OCI-LY3 (cell line): ENCODE data around the gene DGAT2L6.

Experiments used
- EZH2phosphoT487 ChIP-seq: fragments of 200-600 bp; shearing (Covaris generic); IDR thresholded peaks from 2 replicates; pipeline ENCODE4 v1.6.1; 2018; ENCODE audit warnings: antibody characterized with exemption, mixed run types, low read depth
- TF ChIP-seq, protein P1 (sequence below): fragments of 200-600, 300-600 bp; sonication (generic); IDR thresholded peaks from 2 replicates; pipeline ENCODE4 v1.5.1; 2014; ENCODE audit warnings: antibody characterized with exemption, low read length, low read depth

DNA sequence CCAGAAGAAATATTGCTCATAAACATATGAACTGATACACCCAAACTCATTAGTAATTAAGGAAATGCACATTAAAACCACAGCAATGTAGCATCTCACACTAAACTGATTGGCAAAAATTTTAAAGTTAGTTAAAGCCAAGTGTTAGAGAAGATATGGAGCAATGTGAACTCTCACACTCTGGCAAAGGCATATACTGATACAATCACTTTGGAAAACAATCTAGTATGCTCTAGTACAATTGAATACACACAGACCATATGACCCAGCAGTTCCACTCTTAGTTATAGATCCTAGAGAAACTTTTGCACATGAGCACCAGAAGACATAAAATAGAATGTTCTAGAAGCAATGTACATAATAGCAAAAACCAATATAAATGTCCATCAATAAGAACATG, 48.8 kb downstream of the DGAT2L6 start:
- TF ChIP-seq, protein P1, sequence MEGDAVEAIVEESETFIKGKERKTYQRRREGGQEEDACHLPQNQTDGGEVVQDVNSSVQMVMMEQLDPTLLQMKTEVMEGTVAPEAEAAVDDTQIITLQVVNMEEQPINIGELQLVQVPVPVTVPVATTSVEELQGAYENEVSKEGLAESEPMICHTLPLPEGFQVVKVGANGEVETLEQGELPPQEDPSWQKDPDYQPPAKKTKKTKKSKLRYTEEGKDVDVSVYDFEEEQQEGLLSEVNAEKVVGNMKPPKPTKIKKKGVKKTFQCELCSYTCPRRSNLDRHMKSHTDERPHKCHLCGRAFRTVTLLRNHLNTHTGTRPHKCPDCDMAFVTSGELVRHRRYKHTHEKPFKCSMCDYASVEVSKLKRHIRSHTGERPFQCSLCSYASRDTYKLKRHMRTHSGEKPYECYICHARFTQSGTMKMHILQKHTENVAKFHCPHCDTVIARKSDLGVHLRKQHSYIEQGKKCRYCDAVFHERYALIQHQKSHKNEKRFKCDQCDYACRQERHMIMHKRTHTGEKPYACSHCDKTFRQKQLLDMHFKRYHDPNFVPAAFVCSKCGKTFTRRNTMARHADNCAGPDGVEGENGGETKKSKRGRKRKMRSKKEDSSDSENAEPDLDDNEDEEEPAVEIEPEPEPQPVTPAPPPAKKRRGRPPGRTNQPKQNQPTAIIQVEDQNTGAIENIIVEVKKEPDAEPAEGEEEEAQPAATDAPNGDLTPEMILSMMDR, result no peak
- no peak for TF ChIP-seq EZH2phosphoT487
